HUES64 (cell line): ENCODE data around the gene GAS2L2. TPM values are rescaled to one million over a fixed set of nuclear protein-coding genes. Genes with fewer than 3 reads are reported as not detected.

Experiments used
- H3K27ac ChIP-seq: 2 replicates; pipeline ENCODE4 v1.7.0; 2013; ENCODE audit warnings: low read depth, low read length, inconsistent platforms
- H3K27me3 ChIP-seq: 2 replicates; pipeline ENCODE4 v1.6.1; 2013; ENCODE audit warnings: mild to moderate bottlenecking, low read length; ENCODE audit not compliant: insufficient read depth
- H3K36me3 ChIP-seq: 2 replicates; pipeline ENCODE4 v1.6.1; 2013; ENCODE audit warnings: mild to moderate bottlenecking, low read length; ENCODE audit not compliant: insufficient read depth
- H3K4me1 ChIP-seq: 2 replicates; pipeline ENCODE4 v1.6.1; 2013; ENCODE audit warnings: mild to moderate bottlenecking, low read length, moderate library complexity; ENCODE audit not compliant: insufficient read depth
- H3K4me3 ChIP-seq: 2 replicates; pipeline ENCODE4 v1.5.1; 2013; ENCODE audit warnings: mild to moderate bottlenecking, low read length, moderate library complexity
- H3K9ac ChIP-seq: 2 replicates; pipeline ENCODE4 v1.6.1; 2013; ENCODE audit warnings: mild to moderate bottlenecking, low read depth, low read length
- H3K9me3 ChIP-seq: 2 replicates; pipeline ENCODE4 v1.6.1; 2013; ENCODE audit warnings: low read depth, low read length; ENCODE audit not compliant: insufficient read depth
- WGBS: fragments of 150-250, 120-280 bp; methylation state at CpG from one replicate; pipeline ENCODE4 v1.1.7; 2013; ENCODE audit warnings: missing lambda C conversion rate; 5-methylcytosine and 5-hydroxymethylcytosine counted together
- polyA plus RNA-seq, 2 experiments: library from polyadenylated mRNA; stranded (reverse); fragments of 50-300 nt; gene quantifications; one replicate each; pipeline ENCODE4 v1.2.3, GENCODE V29; 2013

Gene GAS2L2
- not detected for polyA plus RNA-seq (2013, experiment 1 of 2)
- polyA plus RNA-seq (2013, experiment 2 of 2): not detected

DNA sequence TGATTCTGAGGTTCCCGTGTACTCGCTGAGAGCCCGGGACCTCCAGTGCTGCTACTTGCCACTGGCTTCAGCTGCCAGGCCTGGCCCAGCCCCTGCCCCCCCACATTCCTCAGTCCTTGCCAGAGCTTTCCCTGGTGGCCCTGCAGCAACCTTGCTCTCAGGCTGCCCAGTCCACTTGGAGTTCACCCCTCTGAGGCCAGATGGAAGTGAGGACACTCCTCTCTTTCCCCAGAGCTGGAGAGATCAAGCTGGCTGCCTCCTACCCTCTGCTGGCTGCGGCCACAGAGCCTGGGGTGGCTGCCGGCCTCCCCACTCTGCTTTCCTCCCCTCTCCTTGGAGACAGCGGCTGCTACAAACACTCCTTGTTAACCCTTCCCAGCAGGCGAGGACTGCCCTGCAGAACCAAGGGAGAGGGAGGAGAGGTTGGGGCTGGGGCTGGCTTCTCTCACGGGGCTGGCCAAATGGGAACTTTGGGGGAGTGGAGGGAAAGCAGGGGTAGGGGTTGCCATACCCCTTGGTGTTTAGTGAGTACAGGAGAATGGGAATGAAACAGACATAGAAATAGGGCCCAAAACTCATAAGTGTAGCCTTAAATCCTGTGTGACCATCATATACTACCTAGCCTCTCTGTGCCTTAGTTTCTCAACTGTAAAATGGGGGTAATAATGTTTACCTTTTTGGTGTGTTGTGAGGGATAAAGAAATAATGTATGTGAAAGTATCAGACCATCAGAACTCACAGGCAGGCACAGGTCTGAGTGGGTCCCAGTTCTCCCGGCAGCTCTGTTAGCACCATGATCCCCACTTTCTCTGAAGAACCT, at the start of gene GAS2L2:
GAS2L2 (minus strand) TSS at position 295 of the 820 bp plus-strand sequence. CDS start 389 bp downstream, outside the sequence.
- Histone ChIP-seq H3K27ac (no peak within 1 kb of the TSS), H3K9ac (no peak within 1 kb of the TSS), H3K4me1 (no peaks in the 10 kb centered on the region), H3K4me3 (no peak within 1 kb of the TSS), H3K9me3 (no peaks in the 10 kb centered on the region), H3K36me3 (no peaks in the 10 kb centered on the region), H3K27me3 (peaks cover 22% of the 10 kb centered on the region)
- WGBS: 64% methylated on average over 9 of the region's 9 CpGs

GRCh38 chr17:35801583-35802224, 48.7 kb upstream of the GAS2L2 start:
- H3K9me3 ChIP-seq: no peaks in the 10 kb centered on the region
- H3K27ac ChIP-seq: no peak overlapping the region
- no peak overlapping the region for H3K9ac ChIP-seq
- WGBS: 82% methylated on average over 9 of the region's 9 CpGs
- H3K27me3 ChIP-seq: peaks cover 23% of the 10 kb centered on the region
- H3K36me3 ChIP-seq: no peaks in the 10 kb centered on the region
- H3K4me3 ChIP-seq: no peak overlapping the region
- H3K4me1 ChIP-seq: no peaks in the 10 kb centered on the region

DNA sequence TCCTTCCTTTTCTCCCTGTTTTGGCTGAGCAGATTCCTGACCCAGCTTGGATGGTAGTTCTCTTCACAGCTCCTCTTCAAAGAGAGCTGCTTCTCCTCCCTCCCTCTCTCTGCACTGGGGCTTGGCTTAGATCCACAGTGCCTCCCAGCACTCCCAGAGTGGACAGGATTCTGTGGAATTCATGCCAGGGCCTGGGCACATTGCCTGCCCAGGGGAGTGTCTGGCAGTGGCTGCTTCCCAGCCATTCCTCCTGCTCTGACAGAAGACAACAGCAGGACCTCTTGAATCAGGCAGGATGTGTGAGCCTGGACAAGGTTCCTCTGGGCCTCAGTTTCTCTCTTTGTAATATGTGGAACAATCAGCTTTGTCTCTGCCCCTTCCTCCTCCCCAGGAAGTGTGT, 46.9 kb upstream of the GAS2L2 start:
- H3K4me1 ChIP-seq: no peaks in the 10 kb centered on the region
- no peaks in the 10 kb centered on the region for H3K9me3 ChIP-seq
- H3K27me3 ChIP-seq: peaks cover 41% of the 10 kb centered on the region
- no peak overlapping the region for H3K27ac ChIP-seq
- H3K36me3 ChIP-seq: no peaks in the 10 kb centered on the region
- no peak overlapping the region for H3K4me3 ChIP-seq
- no peak overlapping the region for H3K9ac ChIP-seq

- WGBS: 81% methylated on average over 5 of the region's 5 CpGs
- Histone ChIP-seq H3K4me1 (no peaks in the 10 kb centered on the region; the same call in 1 of the 2 replicates), H3K36me3 (no peaks in the 10 kb centered on the region), H3K9ac (no peak overlapping the region), H3K9me3 (no peaks in the 10 kb centered on the region), H3K27me3 (peaks cover 61% of the 10 kb centered on the region), H3K27ac (no peak overlapping the region), H3K4me3 (no peak overlapping the region)
Observed at GRCh38 chr17:35797918-35798317, 44.9 kb upstream of the GAS2L2 start.

- no peak overlapping the region for H3K4me3 ChIP-seq
- H3K27me3 ChIP-seq: peaks cover 67% of the 10 kb centered on the region
- no peak overlapping the region for H3K9ac ChIP-seq
- H3K4me1 ChIP-seq: no peaks in the 10 kb centered on the region; the same call in 1 of the 2 replicates
- H3K9me3 ChIP-seq: no peaks in the 10 kb centered on the region
- 50% methylated on average over 4 of the region's 4 CpGs for WGBS
- H3K27ac ChIP-seq: no peak overlapping the region
- no peaks in the 10 kb centered on the region for H3K36me3 ChIP-seq
Observed at GRCh38 chr17:35797370-35797769, 44.3 kb upstream of the GAS2L2 start.

GRCh38 chr17:35796942-35797341, 43.9 kb upstream of the GAS2L2 start:
- H3K27ac ChIP-seq: no peak overlapping the region
- no peak overlapping the region for H3K4me3 ChIP-seq
- H3K36me3 ChIP-seq: no peaks in the 10 kb centered on the region
- H3K9me3 ChIP-seq: no peaks in the 10 kb centered on the region
- H3K9ac ChIP-seq: no peak overlapping the region
- peaks cover 71% of the 10 kb centered on the region for H3K27me3 ChIP-seq
- 73% methylated on average over 1 of the region's 1 CpG for WGBS
- no peaks in the 10 kb centered on the region; the same call in 1 of the 2 replicates for H3K4me1 ChIP-seq

- no peaks in the 10 kb centered on the region for H3K36me3 ChIP-seq
- H3K27ac ChIP-seq: no peak overlapping the region
- 45% methylated on average over 8 of the region's 8 CpGs for WGBS
- H3K9ac ChIP-seq: no peak overlapping the region
- H3K9me3 ChIP-seq: no peaks in the 10 kb centered on the region
- peaks cover 2% of the 10 kb centered on the region; the same call in 1 of the 2 replicates for H3K4me1 ChIP-seq
- peaks cover 82% of the 10 kb centered on the region for H3K27me3 ChIP-seq
- H3K4me3 ChIP-seq: peak overlapping the region; percentile 60
Observed at GRCh38 chr17:35795871-35796265, 42.8 kb upstream of the GAS2L2 start.

DNA sequence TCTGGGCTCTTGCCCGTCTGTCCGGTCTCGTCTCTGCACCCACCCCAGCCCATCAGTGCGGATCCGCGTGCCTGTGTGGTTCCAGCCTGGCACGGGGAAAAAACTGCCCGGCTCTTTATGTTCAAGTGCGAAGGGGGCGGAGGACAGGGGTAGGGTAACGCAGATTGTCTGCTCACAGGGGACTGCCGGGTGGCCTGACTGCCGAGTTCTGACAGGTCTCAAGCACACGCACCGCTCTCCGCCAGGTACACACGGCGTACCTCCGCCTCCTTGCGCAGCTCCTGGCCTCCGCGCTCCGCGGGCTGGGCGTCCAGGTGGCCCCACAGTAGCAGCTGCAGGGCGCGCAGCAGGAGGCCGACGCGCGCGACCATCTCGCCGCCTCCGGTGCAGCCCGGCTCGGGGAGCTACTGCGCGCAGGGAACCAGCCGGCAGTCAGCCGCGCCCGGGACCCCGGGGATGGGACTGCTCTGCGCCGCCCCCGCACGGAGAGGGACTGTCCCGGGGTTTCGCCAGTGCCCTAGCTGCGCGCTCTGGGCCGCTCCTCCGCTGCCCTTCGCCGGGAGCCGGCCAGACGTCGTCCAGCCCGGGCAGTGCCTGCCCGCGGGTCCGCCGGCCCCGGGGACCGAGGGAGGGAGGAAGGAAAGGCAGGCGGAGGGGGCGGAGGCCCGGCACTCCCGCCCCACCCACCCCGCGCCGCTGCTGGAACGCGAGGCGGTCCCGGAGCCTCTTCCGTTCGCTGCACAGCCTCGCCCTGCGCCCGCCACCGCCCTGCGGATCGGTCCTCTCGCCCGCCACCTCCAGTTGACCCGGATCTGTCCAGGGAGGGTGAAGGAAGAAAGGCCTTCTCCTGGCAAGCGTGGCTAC, 42.2 kb upstream of the GAS2L2 start, which contains the start of gene MMP28:
MMP28 (minus strand) TSS at position 635 of the 864 bp plus-strand sequence; CDS start at position 371, 264 bp downstream.
- H3K27me3 ChIP-seq: peaks cover 82% of the 10 kb centered on the region
- 2% methylated on average over 89 of the region's 89 CpGs for WGBS
- H3K36me3 ChIP-seq: no peaks in the 10 kb centered on the region
- H3K9me3 ChIP-seq: no peaks in the 10 kb centered on the region
- H3K27ac ChIP-seq: no peak within 1 kb of the TSS
- H3K4me3 ChIP-seq: peak within 1 kb of the TSS; percentile 60
- H3K9ac ChIP-seq: no peak within 1 kb of the TSS
- H3K4me1 ChIP-seq: peaks cover 2% of the 10 kb centered on the region; the same call in 1 of the 2 replicates

DNA sequence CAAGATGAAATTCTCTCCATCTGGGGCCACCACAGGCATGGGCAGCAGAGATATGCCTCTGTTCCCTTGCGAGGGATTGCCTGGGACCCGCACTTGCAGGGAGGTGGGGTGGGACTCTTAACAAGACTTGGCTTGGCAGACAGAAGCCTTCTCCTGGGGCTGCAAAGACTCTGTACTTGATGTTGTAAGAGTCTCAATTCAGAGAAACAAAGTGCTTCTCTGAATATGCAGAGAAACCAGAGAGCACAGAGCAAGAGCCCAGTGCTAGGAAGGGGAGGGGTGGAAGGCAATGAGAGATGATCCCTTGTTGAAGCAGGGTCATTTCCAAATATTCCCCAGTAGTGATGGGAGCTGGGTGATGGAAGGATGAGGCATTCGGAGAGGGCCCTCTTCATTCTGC, 40.2 kb upstream of the GAS2L2 start:
- Histone ChIP-seq H3K4me1 (peaks cover 2% of the 10 kb centered on the region; the same call in 1 of the 2 replicates), H3K9me3 (no peaks in the 10 kb centered on the region), H3K36me3 (no peaks in the 10 kb centered on the region), H3K4me3 (no peak overlapping the region), H3K27ac (no peak overlapping the region), H3K9ac (no peak overlapping the region), H3K27me3 (peaks cover 76% of the 10 kb centered on the region)
- 63% methylated on average over 3 of the region's 3 CpGs for WGBS

DNA sequence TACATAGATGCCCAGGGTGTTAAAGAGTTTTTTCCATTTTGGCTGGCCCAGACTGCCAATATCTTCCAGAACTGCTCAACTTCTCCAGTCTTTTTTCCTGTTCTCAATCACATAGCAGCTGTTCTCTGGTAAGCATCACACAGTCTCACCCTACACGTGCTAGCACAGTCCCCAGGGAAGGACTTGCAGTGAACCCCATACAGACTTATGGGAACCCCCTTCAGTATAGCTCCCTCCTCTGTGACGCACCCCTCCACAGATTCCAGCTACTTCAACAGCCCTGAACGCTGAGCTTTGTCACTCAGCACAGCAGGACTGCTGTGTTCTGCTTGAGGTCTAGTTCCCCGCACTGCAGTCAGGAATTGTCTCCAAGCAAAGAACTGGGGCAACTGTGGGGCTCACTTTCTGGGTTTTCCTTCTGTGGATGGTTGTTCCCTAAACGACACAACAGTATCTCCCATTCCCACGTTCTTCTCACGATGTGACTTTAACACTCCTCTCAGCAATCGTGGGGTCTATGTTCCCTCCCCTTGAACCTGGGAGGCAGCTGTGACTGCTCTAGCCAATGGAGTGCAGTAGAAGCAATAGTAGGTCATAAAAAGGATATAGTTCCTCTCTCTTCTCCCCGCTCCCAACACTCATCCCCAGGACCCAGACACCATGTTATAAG, 38.8 kb upstream of the GAS2L2 start:
- Histone ChIP-seq H3K27ac (no peak overlapping the region), H3K4me1 (peaks cover 2% of the 10 kb centered on the region; the same call in 1 of the 2 replicates), H3K27me3 (peaks cover 64% of the 10 kb centered on the region), H3K36me3 (no peaks in the 10 kb centered on the region), H3K9ac (no peak overlapping the region), H3K4me3 (no peak overlapping the region), H3K9me3 (no peaks in the 10 kb centered on the region)
- 53% methylated on average over 9 of the region's 9 CpGs for WGBS
